GM21786 (cell line): ENCODE measurements around the gene STEAP2.
A peak's percentile ranks its signal among the peaks of the same experiment; 100 is the strongest.

ENCODE experiments used
- ATAC-seq: cut with Tn5 transposase; IDR thresholded peaks from one replicate; pipeline ENCODE4 v1.9.1; 2021; ENCODE audit not compliant: unreplicated experiment

The STEAP2 gene

GRCh38 chr7:90192876-90193750 lies 18.4 kb upstream of the STEAP2 start:
- ATAC-seq, result no peak

- no peak for ATAC-seq
These were observed 16.4 kb upstream of the STEAP2 start for GRCh38 chr7:90194911-90195809.

GRCh38 chr7:90201500-90202195 lies 9.9 kb upstream of the STEAP2 start:
- no peak for ATAC-seq

- no peak for ATAC-seq
These were observed 3.6 kb upstream of the STEAP2 start for GRCh38 chr7:90207956-90208355.

- ATAC-seq, result no peak
These were observed 1.8 kb upstream of the STEAP2 start for GRCh38 chr7:90209776-90210175.

GRCh38 chr7:90210475-90210874 lies 1.1 kb upstream of the STEAP2 start:
- no peak for ATAC-seq

GRCh38 chr7:90210981-90211380 lies 559 bp upstream of the STEAP2 start:
- peak; percentile 7 for ATAC-seq

GRCh38 chr7:90212149-90212495 lies 582 bp downstream of the STEAP2 start:
- no peak for ATAC-seq

GRCh38 chr7:90213521-90213920 lies 2.0 kb downstream of the STEAP2 start:
- no peak for ATAC-seq

- ATAC-seq, result no peak
These were observed 4.6 kb downstream of the STEAP2 start for GRCh38 chr7:90216080-90216674.

- ATAC-seq, result no peak
These were observed 5.2 kb downstream of the STEAP2 start for GRCh38 chr7:90216771-90217170.

- no peak for ATAC-seq
These were observed 10.8 kb downstream of the STEAP2 start for GRCh38 chr7:90222390-90222789.

- ATAC-seq, result no peak
These were observed 11.5 kb downstream of the STEAP2 start for GRCh38 chr7:90222811-90223725.

GRCh38 chr7:90224195-90224594 lies 12.7 kb downstream of the STEAP2 start:
- no peak for ATAC-seq

GRCh38 chr7:90225181-90225580 lies 13.6 kb downstream of the STEAP2 start:
- no peak for ATAC-seq

GRCh38 chr7:90225601-90226000 lies 14.1 kb downstream of the STEAP2 start:
- ATAC-seq, result no peak

- ATAC-seq, result no peak
These were observed 15.7 kb downstream of the STEAP2 start for GRCh38 chr7:90227259-90227658.

- no peak for ATAC-seq
These were observed 18.1 kb downstream of the STEAP2 start for GRCh38 chr7:90229682-90230081.

GRCh38 chr7:90230834-90231233 lies 19.3 kb downstream of the STEAP2 start:
- ATAC-seq, result no peak

GRCh38 chr7:90231304-90231703 lies 19.8 kb downstream of the STEAP2 start:
- ATAC-seq, result no peak
